HG03108 (cell line): ENCODE results near the gene LDHD.

Source experiments
- ATAC-seq: cut with Tn5 transposase; IDR thresholded peaks from one replicate; pipeline ENCODE4 v1.9.1; 2021; ENCODE audit warnings: moderate library complexity; ENCODE audit not compliant: unreplicated experiment

LDHD gene

GRCh38 chr16:75083813-75084212, 32.8 kb downstream of the LDHD start:
- ATAC-seq, result no peak

GRCh38 chr16:75081179-75081859, 35.3 kb downstream of the LDHD start:
- ATAC-seq, result no peak

GRCh38 chr16:75080205-75081029, 36.2 kb downstream of the LDHD start:
- ATAC-seq, result no peak

- no peak for ATAC-seq
These were observed 37.1 kb downstream of the LDHD start for GRCh38 chr16:75079346-75079926.

- no peak for ATAC-seq
These were observed 37.7 kb downstream of the LDHD start for GRCh38 chr16:75078886-75079285.

- peak; percentile 4 for ATAC-seq
These were observed 40.8 kb downstream of the LDHD start for GRCh38 chr16:75075688-75076268.

- ATAC-seq, result peak; percentile 92
These were observed 41.5 kb downstream of the LDHD start for GRCh38 chr16:75074920-75075687.

- no peak for ATAC-seq
These were observed 42.2 kb downstream of the LDHD start for GRCh38 chr16:75074304-75074793.

GRCh38 chr16:75073545-75074303, 42.9 kb downstream of the LDHD start:
- no peak for ATAC-seq

- no peak for ATAC-seq
These were observed 44.2 kb downstream of the LDHD start for GRCh38 chr16:75072239-75072947.

- no peak for ATAC-seq
These were observed 45.0 kb downstream of the LDHD start for GRCh38 chr16:75071621-75072020.

GRCh38 chr16:75070012-75070841, 46.4 kb downstream of the LDHD start:
- no peak for ATAC-seq

GRCh38 chr16:75068085-75069031, 48.2 kb downstream of the LDHD start:
- no peak for ATAC-seq

- no peak for ATAC-seq
These were observed 49.6 kb downstream of the LDHD start for GRCh38 chr16:75066861-75067447.

GRCh38 chr16:75065521-75066149, 50.9 kb downstream of the LDHD start:
- ATAC-seq, result no peak

GRCh38 chr16:75065149-75065505, 51.5 kb downstream of the LDHD start:
- no peak for ATAC-seq
